T-cell (primary cell): ENCODE measurements around the gene DYSF. TPM values are rescaled to one million over a fixed set of nuclear protein-coding genes. Genes with fewer than 3 reads are reported as not detected.

Experiments
- ATAC-seq, 4 experiments: fragments of 200-7000 bp in 3 of 4; fragments of 150-1000 bp in 1 of 4; cut with Tn5 transposase; replicated peaks in 1 of 4; 1 replicate in 3 of 4; 2 replicates in 1 of 4; pipeline ENCODE4 v1.10.0; 2021; ENCODE audit warnings: moderate library complexity in 3 of 4, mild to moderate bottlenecking in 2 of 4, moderate number of reproducible peaks in 1 of 4
- CTCF ChIA-PET, 2 donors: fragments of 300-600 bp; sonication (Branson Sonifier 250); formaldehyde crosslinking; loops; one replicate each; lab custom pipeline; 2022; ENCODE audit warnings: antibody characterized with exemption in 2 of 2; lab: Charles Lee
- POLR2A ChIA-PET, 2 donors: fragments of 300-600 bp; sonication (Branson Sonifier 250); formaldehyde crosslinking; loops; one replicate each; lab custom pipeline; 2022; ENCODE audit warnings: antibody characterized with exemption in 2 of 2; lab: Charles Lee
- DNase-seq, 35 experiments: peaks; one replicate each; pipeline versions ENCODE4 v3.0.0 to v3.0.0-alpha.2; 2013 to 2023
- H3K27ac ChIP-seq: one replicate; pipeline ENCODE4 v1.5.1; 2013; ENCODE audit warnings: low read length
- H3K27me3 ChIP-seq, 2 experiments: replicated peaks in 1 of 2; 1 replicate in 1 of 2; 2 replicates in 1 of 2; pipeline versions ENCODE4 v1.6.1 to v1.7.0; 2013; ENCODE audit warnings: low read length in 1 of 2, mixed read lengths in 1 of 2; ENCODE audit not compliant: control insufficient read depth in 2 of 2, insufficient read depth in 2 of 2; ENCODE audit errors: extremely low read depth in 1 of 2
- H3K36me3 ChIP-seq, 2 donors: 1 replicate in 1 of 2; 2 replicates in 1 of 2; pipeline versions ENCODE4 v1.6.1 to v1.7.0; 2013; ENCODE audit warnings: low read length in 1 of 2; ENCODE audit not compliant: control insufficient read depth in 2 of 2, insufficient read depth in 1 of 2; ENCODE audit errors: extremely low read depth in 1 of 2
- H3K4me1 ChIP-seq, 2 experiments: 1 replicate in 1 of 2; 2 replicates in 1 of 2; pipeline versions ENCODE4 v1.6.1 to v1.7.0; 2013; ENCODE audit warnings: low read length in 2 of 2, mixed read lengths in 1 of 2; ENCODE audit not compliant: insufficient read depth in 2 of 2, control insufficient read depth in 1 of 2; ENCODE audit errors: extremely low read depth in 1 of 2
- H3K4me3 ChIP-seq, 2 donors: 1 replicate in 1 of 2; 2 replicates in 1 of 2; pipeline versions ENCODE4 v1.5.1 to v1.7.0; 2013; ENCODE audit warnings: mild to moderate bottlenecking in 2 of 2, low read length in 1 of 2, moderate library complexity in 1 of 2; ENCODE audit not compliant: control insufficient read depth in 1 of 2; ENCODE audit errors: extremely low read depth in 1 of 2
- H3K9me3 ChIP-seq: 2 replicates; pipeline ENCODE4 v1.7.0; 2013
- H3K27ac Mint-ChIP-seq, 2 donors: one replicate each; pipeline ENCODE4 v1.8.0; 2020 to 2021; ENCODE audit warnings: mild to moderate bottlenecking in 2 of 2, mixed read lengths in 2 of 2
- H3K27me3 Mint-ChIP-seq, 2 donors: one replicate each; pipeline ENCODE4 v1.8.0; 2021 to 2022; ENCODE audit warnings: mixed read lengths in 2 of 2
- H3K36me3 Mint-ChIP-seq: one replicate; pipeline ENCODE4 v1.8.0; 2021; ENCODE audit warnings: mixed read lengths
- H3K4me1 Mint-ChIP-seq, 3 donors: one replicate each; pipeline ENCODE4 v1.8.0; 2020 to 2022; ENCODE audit warnings: mixed read lengths in 3 of 3, mild to moderate bottlenecking in 1 of 3
- H3K4me3 Mint-ChIP-seq, 3 donors: one replicate each; pipeline ENCODE4 v1.8.0; 2020 to 2022; ENCODE audit warnings: mild to moderate bottlenecking in 3 of 3, mixed read lengths in 3 of 3, moderate library complexity in 3 of 3
- H3K9me3 Mint-ChIP-seq, 3 donors: one replicate each; pipeline ENCODE4 v1.8.0; 2020 to 2022; ENCODE audit warnings: mixed read lengths in 3 of 3
- WGBS: methylation state at CpG from one replicate; pipeline ENCODE4 v1.1.5; 2013; ENCODE audit warnings: missing lambda C conversion rate; ENCODE audit not compliant: insufficient coverage; 5-methylcytosine and 5-hydroxymethylcytosine counted together
- total RNA-seq, 35 experiments: library from RNA in 6 of 35; stranded (reverse) in 6 of 35; fragments of 120-200 nt in 1 of 35; gene quantifications; one replicate each; pipeline versions ENCODE4 v1.2.1 to v1.2.4 and lab custom pipeline; 2013 to 2026

DYSF gene
- total RNA-seq, 5 donors from 2014 or later (not counting 1 experiment from before 2014, with no cell fraction given) = 0.56 to 3.4 (median 1.9) TPM

DNA sequence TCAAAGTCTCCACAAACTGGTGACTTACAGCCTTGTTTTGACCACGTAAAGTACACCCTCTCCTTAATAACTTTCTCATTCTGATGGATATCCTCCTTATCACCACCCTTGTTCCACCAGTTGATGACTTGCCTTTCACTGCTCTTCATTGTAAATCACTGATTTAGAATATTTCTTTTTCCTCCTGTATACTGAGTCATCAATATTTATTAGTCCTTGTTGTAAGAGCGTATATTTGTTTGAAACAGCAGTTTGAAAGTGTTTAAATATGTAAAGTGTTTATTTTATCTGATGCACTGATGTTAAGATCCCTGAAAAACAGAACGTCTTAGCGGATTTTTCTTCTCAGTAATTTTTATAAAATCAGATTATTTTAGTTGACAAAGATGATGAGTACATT is 34.2 kb upstream of the DYSF start:
- peaks cover 19% of the 10 kb centered on the region for H3K36me3 Mint-ChIP-seq
- ChIA-PET POLR2A (interaction anchor here in 1 of 2 donors (0.7 kb wide), 1 partner anchor 15 kb away, joined by 10 read pairs; no protein-coding TSS in a partner anchor), CTCF (interaction anchor here in 1 of 2 donors (1.0 to 2.2 kb wide), 2 partner anchors 78 to 87 kb away, joined by 4 to 16 read pairs; partner anchors contain the start of gene ZNF638)
- no peak for DNase-seq
- ATAC-seq = no peak
- WGBS = no CpG with 5 or more reads among the region's 4 CpGs
- no peak overlapping the region for H3K27ac ChIP-seq
- H3K9me3 ChIP-seq = no peaks in the 10 kb centered on the region
- H3K4me3 ChIP-seq = no peak overlapping the region
- H3K9me3 Mint-ChIP-seq = no peaks in the 10 kb centered on the region
- peaks cover 0 to 17% of the 10 kb centered on the region in 2 donors for H3K36me3 ChIP-seq
- no peaks in the 10 kb centered on the region for H3K27me3 ChIP-seq
- no peak overlapping the region for H3K27ac Mint-ChIP-seq
- H3K27me3 Mint-ChIP-seq = no peaks in the 10 kb centered on the region
- H3K4me1 Mint-ChIP-seq = peaks cover 18 to 27% (median 18%) of the 10 kb centered on the region in 3 donors
- peaks cover 0 to 2% of the 10 kb centered on the region in 2 experiments for H3K4me1 ChIP-seq
- no peak overlapping the region for H3K4me3 Mint-ChIP-seq

DNA sequence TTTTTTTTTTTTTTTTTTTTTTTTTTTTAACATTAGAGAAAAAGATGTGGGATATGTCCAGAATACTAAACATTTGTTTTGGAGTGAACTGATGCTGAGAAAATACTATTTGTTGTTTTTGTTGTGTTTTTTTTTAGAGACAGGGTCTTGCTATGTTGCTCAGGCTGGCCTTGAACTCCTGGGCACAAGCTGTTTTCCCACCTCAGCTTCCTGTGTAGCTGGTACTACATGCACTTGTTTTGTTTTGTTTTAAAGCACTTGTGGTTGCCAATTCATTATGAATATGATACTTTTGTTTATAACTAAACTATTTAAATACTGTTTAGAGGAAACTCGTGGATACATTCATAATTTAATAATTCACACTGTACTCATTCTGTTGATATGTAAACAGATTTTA is 33.4 kb upstream of the DYSF start:
- peaks cover 0 to 23% of the 10 kb centered on the region in 2 donors for H3K36me3 ChIP-seq
- no peak overlapping the region for H3K27ac Mint-ChIP-seq
- H3K4me3 Mint-ChIP-seq = no peak overlapping the region
- no peaks in the 10 kb centered on the region for H3K27me3 Mint-ChIP-seq
- H3K4me3 ChIP-seq = no peak overlapping the region
- ATAC-seq (no peak), DNase-seq (no peak)
- H3K27ac ChIP-seq = no peak overlapping the region
- peaks cover 18 to 27% (median 18%) of the 10 kb centered on the region in 3 donors for H3K4me1 Mint-ChIP-seq
- ChIA-PET CTCF (interaction anchor here in 1 of 2 donors (1.0 kb wide), 1 partner anchor 79 kb away, joined by 4 read pairs; no protein-coding TSS in a partner anchor), POLR2A (interaction anchor here in 1 of 2 donors (0.6 to 0.8 kb wide), 3 partner anchors 14 to 290 kb away, joined by 3 to 13 read pairs (median 10); partner anchors contain the start of gene MCEE)
- H3K9me3 ChIP-seq = no peaks in the 10 kb centered on the region
- H3K9me3 Mint-ChIP-seq = no peaks in the 10 kb centered on the region
- H3K36me3 Mint-ChIP-seq = peaks cover 26% of the 10 kb centered on the region
- WGBS = no CpG with 5 or more reads among the region's 1 CpG
- H3K27me3 ChIP-seq = no peaks in the 10 kb centered on the region
- H3K4me1 ChIP-seq = peaks cover 0 to 2% of the 10 kb centered on the region in 2 experiments

DNA sequence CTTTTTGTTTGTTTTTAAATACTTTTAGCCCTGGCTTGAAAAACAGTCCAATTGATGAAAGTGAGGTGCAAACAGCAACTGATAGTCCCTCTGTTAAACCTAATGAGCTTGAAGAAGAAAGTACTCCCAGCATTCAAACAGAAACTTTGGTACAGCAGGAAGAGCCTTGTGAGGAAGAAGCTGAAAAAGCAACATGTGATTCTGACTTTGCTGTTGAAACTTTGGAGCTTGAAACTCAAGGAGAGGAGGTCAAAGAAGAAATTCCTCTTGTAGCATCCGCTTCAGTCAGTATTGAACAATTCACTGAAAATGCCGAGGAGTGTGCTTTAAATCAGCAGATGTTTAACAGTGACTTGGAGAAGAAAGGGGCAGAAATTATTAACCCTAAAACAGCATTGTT is 30.6 kb upstream of the DYSF start:
- Mint-ChIP-seq H3K4me3 (no peak overlapping the region), H3K27me3 (no peaks in the 10 kb centered on the region), H3K4me1 (peaks cover 13 to 21% (median 13%) of the 10 kb centered on the region in 3 donors), H3K9me3 (no peaks in the 10 kb centered on the region), H3K36me3 (peaks cover 44% of the 10 kb centered on the region), H3K27ac (no peak overlapping the region)
- Histone ChIP-seq H3K4me1 (no peaks in the 10 kb centered on the region), H3K4me3 (no peak overlapping the region), H3K36me3 (peaks cover 2 to 42% of the 10 kb centered on the region in 2 donors), H3K27ac (no peak overlapping the region), H3K9me3 (no peaks in the 10 kb centered on the region), H3K27me3 (no peaks in the 10 kb centered on the region)
- CTCF ChIA-PET = interaction anchor here in 1 of 2 donors (1.4 kb wide), 1 partner anchor 91 kb away, joined by 5 read pairs; the partner anchor contains the start of gene ZNF638
- WGBS = no CpG with 5 or more reads among the region's 2 CpGs
- POLR2A ChIA-PET = no interaction called here
- no peak for ATAC-seq
- no peak for DNase-seq

DNA sequence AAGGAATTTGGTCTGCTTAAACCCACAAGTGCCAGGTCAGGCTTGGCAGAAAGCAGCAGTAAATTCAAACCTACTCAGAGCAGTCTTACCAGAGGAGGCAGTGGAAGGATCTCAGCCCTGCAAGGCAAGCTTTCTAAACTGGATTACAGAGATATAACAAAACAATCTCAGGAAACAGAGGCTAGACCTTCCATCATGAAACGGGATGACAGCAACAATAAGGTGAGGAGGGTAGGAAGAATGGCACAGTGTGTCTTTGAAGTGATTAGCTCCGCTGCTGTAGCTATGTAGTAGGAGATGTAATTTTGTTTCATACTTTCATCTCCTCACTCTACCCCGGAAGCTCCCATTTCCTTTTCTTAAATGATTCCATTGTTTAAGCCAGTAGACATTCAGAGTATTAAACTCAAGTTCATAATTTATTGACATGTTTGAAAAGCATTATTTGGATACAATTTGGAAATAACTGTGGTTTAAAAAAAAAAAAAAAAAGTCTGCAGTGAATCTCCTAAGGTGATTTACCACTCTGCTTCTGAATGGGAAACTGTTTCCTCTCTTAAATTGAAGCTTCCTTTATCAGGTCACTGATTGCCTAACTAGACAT is 29.4 kb upstream of the DYSF start:
- POLR2A ChIA-PET = interaction anchor here in 1 of 2 donors (0.7 kb wide), 2 partner anchors 45 to 89 kb away, joined by 4 to 9 read pairs; no protein-coding TSS in a partner anchor
- Mint-ChIP-seq H3K27me3 (no peaks in the 10 kb centered on the region), H3K36me3 (peaks cover 54% of the 10 kb centered on the region), H3K27ac (peak overlapping the region in 1 of 2 donors; percentile 31), H3K4me3 (no peak overlapping the region), H3K9me3 (no peaks in the 10 kb centered on the region), H3K4me1 (peaks cover 12 to 18% (median 12%) of the 10 kb centered on the region in 3 donors)
- Histone ChIP-seq H3K36me3 (peaks cover 2 to 51% of the 10 kb centered on the region in 2 donors), H3K27ac (no peak overlapping the region), H3K27me3 (no peaks in the 10 kb centered on the region), H3K4me1 (no peaks in the 10 kb centered on the region), H3K9me3 (no peaks in the 10 kb centered on the region), H3K4me3 (no peak overlapping the region)
- ATAC-seq (no peak), DNase-seq (no peak)
- no CpG with 5 or more reads among the region's 3 CpGs for WGBS
- CTCF ChIA-PET = interaction anchor here in 1 of 2 donors (1.4 kb wide), 1 partner anchor 92 kb away, joined by 5 read pairs; the partner anchor contains the start of gene ZNF638

DNA sequence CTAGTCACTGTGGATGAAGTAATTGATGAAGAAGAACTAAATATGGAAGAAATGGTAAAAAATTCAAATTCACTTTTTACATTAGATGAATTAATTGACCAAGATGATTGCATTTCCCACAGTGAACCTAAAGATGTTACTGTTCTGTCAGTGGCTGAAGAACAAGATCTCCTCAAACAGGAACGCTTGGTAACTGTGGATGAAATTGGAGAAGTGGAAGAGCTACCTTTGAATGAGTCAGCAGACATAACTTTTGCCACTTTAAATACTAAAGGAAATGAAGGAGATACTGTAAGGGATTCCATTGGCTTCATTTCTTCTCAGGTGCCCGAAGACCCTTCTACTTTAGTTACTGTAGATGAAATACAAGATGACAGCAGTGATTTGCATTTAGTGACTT is 26.6 kb upstream of the DYSF start:
- DNase-seq (no peak), ATAC-seq (no peak)
- H3K4me3 Mint-ChIP-seq = no peak overlapping the region
- H3K36me3 Mint-ChIP-seq = peaks cover 71% of the 10 kb centered on the region
- ChIA-PET POLR2A (no interaction called here), CTCF (interaction anchor here in 1 of 2 donors (0.6 kb wide), 1 partner anchor 44 kb away, joined by 7 read pairs; no protein-coding TSS in a partner anchor)
- no peaks in the 10 kb centered on the region for H3K9me3 Mint-ChIP-seq
- no peaks in the 10 kb centered on the region for H3K4me1 ChIP-seq
- peaks cover 2 to 69% of the 10 kb centered on the region in 2 donors for H3K36me3 ChIP-seq
- no peaks in the 10 kb centered on the region for H3K27me3 Mint-ChIP-seq
- no peaks in the 10 kb centered on the region for H3K27me3 ChIP-seq
- no CpG with 5 or more reads among the region's 2 CpGs for WGBS
- peaks cover 3 to 7% (median 6%) of the 10 kb centered on the region in 3 donors for H3K4me1 Mint-ChIP-seq
- no peak overlapping the region for H3K27ac Mint-ChIP-seq
- no peaks in the 10 kb centered on the region for H3K9me3 ChIP-seq
- H3K27ac ChIP-seq = no peak overlapping the region
- H3K4me3 ChIP-seq = no peak overlapping the region

DNA sequence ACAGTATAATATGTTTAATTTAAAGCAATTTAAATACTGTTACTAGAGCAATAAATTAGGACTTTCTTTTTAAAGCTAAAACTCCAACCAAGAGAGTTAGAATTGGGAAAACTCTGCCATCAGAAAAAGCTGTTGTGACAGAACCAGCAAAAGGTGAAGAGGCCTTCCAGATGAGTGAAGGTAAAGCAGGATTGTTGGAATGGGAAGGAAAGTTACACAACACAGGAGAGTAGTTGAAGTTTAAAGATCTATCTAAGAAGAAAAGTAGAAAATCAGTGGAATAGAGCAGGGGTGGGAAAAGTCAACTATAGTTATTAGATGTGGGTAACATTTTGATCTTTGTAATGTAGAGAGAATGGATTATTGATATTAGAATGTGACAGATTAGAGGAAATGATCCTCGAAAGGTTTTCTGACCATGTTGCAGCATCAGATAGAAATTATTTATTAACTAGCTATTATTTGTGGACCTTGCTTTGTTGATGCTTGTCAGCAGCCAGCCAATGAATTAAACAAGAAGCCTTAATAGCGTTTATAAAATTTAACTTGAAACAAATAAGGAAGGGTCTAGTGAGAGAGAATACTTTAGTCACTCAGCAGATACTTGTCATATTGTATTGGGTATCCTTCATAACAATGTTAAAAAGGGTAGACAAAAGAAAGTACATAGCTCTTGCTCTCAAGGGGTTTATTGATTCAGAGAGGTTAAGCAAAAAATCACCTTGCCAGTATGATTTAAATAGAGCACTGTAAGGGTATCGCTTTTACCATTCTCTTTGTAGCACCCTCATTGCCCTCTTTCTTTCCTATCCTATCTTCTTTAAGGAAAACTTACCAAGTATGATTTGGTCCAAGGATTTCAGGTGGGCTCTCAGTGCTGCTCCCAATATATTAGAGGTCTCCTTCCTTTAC is 24.6 kb upstream of the DYSF start:
- Histone ChIP-seq H3K4me3 (no peak overlapping the region), H3K4me1 (no peaks in the 10 kb centered on the region), H3K36me3 (peaks cover 6 to 76% of the 10 kb centered on the region in 2 donors), H3K27me3 (no peaks in the 10 kb centered on the region), H3K9me3 (no peaks in the 10 kb centered on the region), H3K27ac (no peak overlapping the region)
- H3K4me1 Mint-ChIP-seq = peaks cover 0 to 3% (median 2%) of the 10 kb centered on the region in 3 donors
- WGBS = no CpG with 5 or more reads among the region's 3 CpGs
- H3K27me3 Mint-ChIP-seq = no peaks in the 10 kb centered on the region
- H3K36me3 Mint-ChIP-seq = peaks cover 74% of the 10 kb centered on the region
- H3K27ac Mint-ChIP-seq = peak overlapping the region in 1 of 2 donors; percentile 34
- DNase-seq = no peak
- no peaks in the 10 kb centered on the region for H3K9me3 Mint-ChIP-seq
- H3K4me3 Mint-ChIP-seq = no peak overlapping the region
- ChIA-PET CTCF (interaction anchor here in 1 of 2 donors (0.6 kb wide), 1 partner anchor 127 kb away, joined by 6 read pairs; no protein-coding TSS in a partner anchor), POLR2A (no interaction called here)
- ATAC-seq = no peak
